Measurements from ENCODE around the gene LRP1B. TPM values are rescaled to one million over a fixed set of nuclear protein-coding genes. Genes with fewer than 3 reads are reported as not detected.

The LRP1B gene
- total RNA-seq, 3 donors from 2014 or later, result 2.3 to 29.8 (median 21.8) TPM

- no peak for DNase-seq (ENCODE audit: low spot score in 2 of 2)
- intact Hi-C loops (cut with DNase I; ENCODE audit: low total_unique reads), result no loop called here
- TF ChIP-seq CTCF (IDR thresholded peaks at IDR 0.05), result no peak
- TF ChIP-seq POLR2AphosphoS5 (IDR thresholded peaks at IDR 0.05), result no peak
- TF ChIP-seq POLR2A (IDR thresholded peaks at IDR 0.05), result no peak
- Histone ChIP-seq H3K4me1 (no peaks in the 10 kb centered on the region), H3K4me3 (no peak overlapping the region), H3K36me3 (no peaks in the 10 kb centered on the region), H3K27me3 (no peaks in the 10 kb centered on the region), H3K9me3 (no peaks in the 10 kb centered on the region), H3K27ac (no peak overlapping the region)
Observed at GRCh38 chr2:141929331-141930252, 201.2 kb downstream of the LRP1B start.

- no peak for DNase-seq (ENCODE audit: low spot score in 2 of 2)
- intact Hi-C loops (cut with DNase I; ENCODE audit: low total_unique reads), result no loop called here
- H3K36me3 ChIP-seq, result no peaks in the 10 kb centered on the region
- no peaks in the 10 kb centered on the region for H3K27me3 ChIP-seq
- no peaks in the 10 kb centered on the region for H3K4me1 ChIP-seq
- H3K4me3 ChIP-seq, result no peak overlapping the region
- TF ChIP-seq CTCF (IDR thresholded peaks at IDR 0.05), result no peak
- TF ChIP-seq POLR2A (IDR thresholded peaks at IDR 0.05), result no peak
- no peak for TF ChIP-seq POLR2AphosphoS5 (IDR thresholded peaks at IDR 0.05)
- no peak overlapping the region for H3K27ac ChIP-seq
- no peaks in the 10 kb centered on the region for H3K9me3 ChIP-seq
Observed at GRCh38 chr2:141928476-141928875, 202.3 kb downstream of the LRP1B start.

GRCh38 chr2:141927536-141927935 is 203.3 kb downstream of the LRP1B start:
- no peaks in the 10 kb centered on the region for H3K9me3 ChIP-seq
- TF ChIP-seq POLR2A (IDR thresholded peaks at IDR 0.05), result no peak
- TF ChIP-seq CTCF (IDR thresholded peaks at IDR 0.05), result no peak
- TF ChIP-seq POLR2AphosphoS5 (IDR thresholded peaks at IDR 0.05), result no peak
- intact Hi-C loops (cut with DNase I; ENCODE audit: low total_unique reads), result no loop called here
- no peak overlapping the region for H3K27ac ChIP-seq
- no peaks in the 10 kb centered on the region for H3K36me3 ChIP-seq
- no peak overlapping the region for H3K4me3 ChIP-seq
- DNase-seq (ENCODE audit: low spot score in 2 of 2), result no peak
- no peaks in the 10 kb centered on the region for H3K4me1 ChIP-seq
- H3K27me3 ChIP-seq, result no peaks in the 10 kb centered on the region

- Histone ChIP-seq H3K4me1 (no peaks in the 10 kb centered on the region), H3K36me3 (no peaks in the 10 kb centered on the region), H3K27ac (no peak overlapping the region), H3K27me3 (no peaks in the 10 kb centered on the region), H3K9me3 (no peaks in the 10 kb centered on the region), H3K4me3 (no peak overlapping the region)
- no peak for TF ChIP-seq POLR2AphosphoS5 (IDR thresholded peaks at IDR 0.05)
- no peak for TF ChIP-seq CTCF (IDR thresholded peaks at IDR 0.05)
- TF ChIP-seq POLR2A (IDR thresholded peaks at IDR 0.05), result no peak
- intact Hi-C loops (cut with DNase I; ENCODE audit: low total_unique reads), result no loop called here
- DNase-seq (ENCODE audit: low spot score in 2 of 2), result no peak
Observed at GRCh38 chr2:141925511-141925910, 205.3 kb downstream of the LRP1B start.

- DNase-seq (ENCODE audit: low spot score in 2 of 2), result no peak
- intact Hi-C loops (cut with DNase I; ENCODE audit: low total_unique reads), result no loop called here
- no peaks in the 10 kb centered on the region for H3K36me3 ChIP-seq
Observed at GRCh38 chr2:141923657-141924056, 207.2 kb downstream of the LRP1B start.

More at GRCh38 chr2:141923657-141924056, 207.2 kb downstream of the LRP1B start:
- Histone ChIP-seq H3K9me3 (no peaks in the 10 kb centered on the region), H3K4me1 (no peaks in the 10 kb centered on the region), H3K27me3 (no peaks in the 10 kb centered on the region), H3K27ac (no peak overlapping the region), H3K4me3 (no peak overlapping the region)
- TF ChIP-seq POLR2AphosphoS5 (IDR thresholded peaks at IDR 0.05), result no peak
- TF ChIP-seq POLR2A (IDR thresholded peaks at IDR 0.05), result no peak
- TF ChIP-seq CTCF (IDR thresholded peaks at IDR 0.05), result no peak

All from breast epithelium (tissue), 4 donors.